DMS53 treated with DMSO at 0.1 percent for 48 hours (cell line): ENCODE measurements around the gene TOX2.

ENCODE experiments used
- DNase-seq: peaks from one replicate; lab custom pipeline; 2025; ENCODE audit not compliant: unreplicated experiment; lab: John Stamatoyannopoulos, UW

The TOX2 gene

DNA sequence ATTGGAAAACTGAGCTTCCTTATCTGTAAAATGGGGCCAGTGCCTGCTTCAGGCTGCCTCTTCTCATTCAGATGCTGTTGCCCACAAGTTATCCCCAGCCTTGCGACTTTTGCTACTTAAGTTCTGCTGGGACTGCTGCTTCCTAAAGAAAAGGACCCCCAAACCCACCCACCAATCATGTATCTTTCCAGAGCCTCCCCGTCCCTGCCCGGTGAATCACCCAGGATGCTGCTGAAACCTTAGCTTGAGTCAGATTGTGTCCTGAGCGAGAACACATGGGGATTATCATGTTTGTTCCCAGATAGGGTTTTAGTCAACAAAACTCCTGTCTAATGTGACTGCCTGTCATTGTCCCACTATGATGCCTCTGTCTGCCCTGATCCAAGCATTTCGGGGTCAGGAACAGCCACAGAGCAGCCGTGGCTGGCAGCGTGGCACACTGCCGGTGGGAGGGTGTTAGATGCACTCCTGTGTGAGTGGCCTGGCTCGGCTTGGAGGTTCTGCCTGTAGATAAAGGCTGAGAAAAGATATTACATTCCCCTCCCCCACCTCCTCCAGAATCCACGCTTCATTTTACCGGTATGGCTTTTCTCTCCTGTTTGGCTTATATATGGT, 79.9 kb downstream of the TOX2 start:
- no peak for DNase-seq

GRCh38 chr20:43995645-43996044, 81.0 kb downstream of the TOX2 start:
- DNase-seq, result no peak

- DNase-seq, result no peak
Observed at GRCh38 chr20:43996240-43996930, 81.7 kb downstream of the TOX2 start.

GRCh38 chr20:43999848-44000247, 85.2 kb downstream of the TOX2 start:
- no peak for DNase-seq

DNA sequence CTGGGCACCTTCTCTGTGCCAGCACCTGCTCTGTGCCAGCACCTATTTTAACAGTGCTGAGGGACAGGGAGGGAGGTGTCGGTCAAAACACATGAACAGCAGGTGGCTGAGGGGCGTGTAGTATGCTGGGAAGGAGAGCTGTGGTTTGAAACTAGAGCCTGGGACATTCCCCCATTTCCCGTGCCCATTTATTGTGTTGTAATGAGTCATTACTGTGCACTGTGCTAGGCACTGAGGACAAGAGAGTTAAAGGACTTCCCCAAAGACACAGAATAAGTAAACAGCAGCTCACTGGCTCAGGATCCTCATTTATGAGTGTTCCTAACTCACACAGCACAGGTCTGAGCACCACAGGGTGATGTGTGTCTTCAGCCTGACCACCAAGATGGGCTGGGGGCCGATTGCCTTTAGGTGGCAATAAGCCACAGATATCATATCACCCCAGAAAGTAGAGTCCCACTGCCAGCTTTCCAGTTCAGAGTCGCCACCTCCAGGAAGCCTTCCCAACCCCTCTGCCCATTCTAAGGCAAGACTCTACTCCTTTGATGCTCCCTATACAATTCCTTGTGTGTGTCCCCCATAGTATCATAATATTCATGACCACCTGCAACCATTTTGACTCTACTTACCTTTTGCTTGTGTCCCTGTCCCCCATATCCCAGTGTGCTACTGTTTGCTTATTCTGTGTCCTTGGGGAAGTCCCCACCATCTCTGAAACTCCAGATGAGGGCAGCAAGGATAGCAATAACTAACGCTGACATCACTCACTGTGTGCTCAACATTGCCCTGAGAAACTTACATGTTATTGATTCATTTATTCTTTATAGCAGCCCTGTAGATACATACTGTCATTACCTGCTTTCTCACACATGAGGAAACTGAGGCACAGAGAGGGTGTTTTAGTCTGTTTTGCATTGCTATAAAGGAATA, 87.3 kb downstream of the TOX2 start:
- no peak for DNase-seq

DNA sequence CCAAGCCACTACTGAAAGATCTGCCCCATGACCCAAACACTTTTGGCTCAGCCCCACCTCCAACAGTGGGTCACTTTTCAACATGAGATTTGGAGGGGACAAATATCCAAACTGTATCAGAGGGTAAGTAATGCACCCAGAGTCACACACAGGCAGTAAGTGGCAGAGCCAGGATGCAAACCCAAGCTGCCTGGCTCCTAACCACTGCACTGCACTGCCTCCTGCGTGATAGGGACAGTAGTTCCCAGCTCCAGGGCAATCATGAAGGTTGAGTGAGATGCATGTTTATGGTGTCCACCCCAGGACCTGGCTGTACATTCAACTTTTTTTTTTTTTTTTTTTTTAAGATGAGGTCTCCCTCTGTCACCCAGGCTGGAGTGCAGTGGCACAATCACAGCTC, 88.2 kb downstream of the TOX2 start:
- no peak for DNase-seq

GRCh38 chr20:44003609-44004008, 89.0 kb downstream of the TOX2 start:
- DNase-seq, result no peak

DNA sequence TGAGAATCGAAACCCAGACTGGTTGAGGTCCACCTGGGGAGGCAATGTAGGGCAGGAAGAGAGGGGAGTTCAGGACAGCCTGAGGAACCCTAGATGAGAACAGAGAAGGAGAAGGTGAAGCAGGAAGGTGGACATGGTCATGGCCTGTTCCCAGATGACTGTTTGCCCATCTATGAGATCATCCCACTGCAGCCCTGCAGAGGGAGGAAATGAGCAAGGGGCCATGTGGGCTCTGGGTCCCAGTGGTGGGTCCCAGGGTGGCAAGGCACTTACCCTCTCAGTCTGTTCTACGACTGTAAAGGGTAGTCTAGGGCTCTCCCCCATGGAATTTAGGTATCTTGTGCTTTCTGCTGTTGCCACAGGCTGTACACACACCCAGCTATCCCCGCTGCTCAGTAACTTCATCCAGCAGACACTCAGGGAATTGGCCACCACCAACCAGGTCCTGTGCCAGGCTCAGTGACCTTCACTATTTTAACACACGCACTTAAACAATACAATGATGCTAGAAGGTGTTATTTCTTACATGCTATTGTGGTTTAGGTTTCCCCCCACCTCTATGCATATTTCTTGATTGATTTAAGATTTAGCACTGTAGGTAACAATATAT, 89.8 kb downstream of the TOX2 start:
- no peak for DNase-seq

DNA sequence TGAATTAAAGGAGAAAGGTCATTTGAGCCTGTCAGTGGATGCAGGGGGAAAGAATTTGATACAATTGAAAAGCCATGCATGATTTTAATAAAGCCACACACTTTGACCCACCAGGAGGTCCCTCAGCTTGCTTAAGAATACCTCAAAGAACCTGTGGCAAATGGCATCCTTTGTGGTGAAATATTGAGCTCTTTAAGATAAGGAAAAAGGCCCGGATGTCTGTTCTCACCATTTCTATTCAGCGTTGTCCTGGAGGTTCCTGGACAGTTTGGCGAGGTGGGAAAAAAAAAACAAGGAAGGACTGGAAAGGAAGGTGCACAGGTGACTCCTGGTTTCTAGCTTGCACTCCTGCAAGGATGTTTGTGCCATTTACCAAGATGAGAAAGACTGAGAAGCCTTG, 91.0 kb downstream of the TOX2 start:
- DNase-seq, result no peak

DNA sequence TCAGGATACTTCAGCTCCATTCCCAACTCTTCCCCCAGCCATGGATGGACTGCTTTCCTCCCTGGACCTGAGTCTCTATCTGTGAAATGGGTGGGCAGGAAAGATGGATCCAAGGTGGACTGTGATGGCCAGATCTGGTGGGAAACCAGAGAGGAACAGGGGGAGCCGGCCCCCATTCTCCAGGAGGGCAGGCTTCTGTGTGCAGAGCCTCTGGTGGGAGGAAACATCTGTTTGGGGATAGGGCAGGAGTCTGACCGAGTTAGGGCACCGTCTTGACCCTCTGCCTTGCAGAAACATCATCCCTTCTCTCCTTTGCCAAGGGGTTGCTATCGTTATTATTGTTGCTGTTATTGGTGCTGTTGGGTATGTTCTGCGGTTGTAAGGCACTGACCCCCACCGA, 91.5 kb downstream of the TOX2 start:
- no peak for DNase-seq

DNA sequence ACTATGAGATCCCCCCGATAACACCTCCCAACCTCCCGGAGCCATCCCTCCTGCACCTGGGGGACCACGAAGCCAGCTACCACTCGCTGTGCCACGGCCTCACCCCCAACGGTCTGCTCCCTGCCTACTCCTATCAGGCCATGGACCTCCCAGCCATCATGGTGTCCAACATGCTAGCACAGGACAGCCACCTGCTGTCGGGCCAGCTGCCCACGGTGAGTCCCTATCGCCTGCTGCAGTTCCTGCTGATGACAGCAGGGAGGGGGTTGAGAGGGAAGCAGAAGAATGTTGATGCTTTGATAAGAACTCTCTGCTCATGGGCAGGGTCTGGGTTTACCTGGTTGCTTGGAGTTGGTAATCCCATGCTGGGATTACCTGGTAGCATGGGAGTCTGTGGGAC, 91.9 kb downstream of the TOX2 start:
- DNase-seq, result no peak

- DNase-seq, result peak; percentile 8
Observed at GRCh38 chr20:44008806-44009678, 94.4 kb downstream of the TOX2 start.

DNA sequence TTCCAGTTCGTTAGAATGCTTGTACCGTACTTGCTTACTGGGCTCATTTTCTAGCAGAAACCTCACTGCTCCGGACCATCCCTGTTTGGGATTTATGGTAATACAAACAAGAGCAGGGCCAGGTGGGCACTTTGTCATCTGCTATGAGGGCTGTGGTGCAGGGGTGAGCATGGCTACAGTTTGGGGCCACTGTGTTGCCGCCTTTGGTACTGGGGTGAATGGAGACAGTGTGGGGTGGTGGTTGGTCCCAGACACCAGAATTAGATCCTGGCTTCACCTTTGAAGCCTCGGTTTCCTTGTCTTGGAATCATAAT, 95.0 kb downstream of the TOX2 start:
- no peak for DNase-seq

- DNase-seq, result no peak
Observed at GRCh38 chr20:44010162-44010704, 95.6 kb downstream of the TOX2 start.

GRCh38 chr20:44011251-44011940, 96.7 kb downstream of the TOX2 start:
- no peak for DNase-seq

DNA sequence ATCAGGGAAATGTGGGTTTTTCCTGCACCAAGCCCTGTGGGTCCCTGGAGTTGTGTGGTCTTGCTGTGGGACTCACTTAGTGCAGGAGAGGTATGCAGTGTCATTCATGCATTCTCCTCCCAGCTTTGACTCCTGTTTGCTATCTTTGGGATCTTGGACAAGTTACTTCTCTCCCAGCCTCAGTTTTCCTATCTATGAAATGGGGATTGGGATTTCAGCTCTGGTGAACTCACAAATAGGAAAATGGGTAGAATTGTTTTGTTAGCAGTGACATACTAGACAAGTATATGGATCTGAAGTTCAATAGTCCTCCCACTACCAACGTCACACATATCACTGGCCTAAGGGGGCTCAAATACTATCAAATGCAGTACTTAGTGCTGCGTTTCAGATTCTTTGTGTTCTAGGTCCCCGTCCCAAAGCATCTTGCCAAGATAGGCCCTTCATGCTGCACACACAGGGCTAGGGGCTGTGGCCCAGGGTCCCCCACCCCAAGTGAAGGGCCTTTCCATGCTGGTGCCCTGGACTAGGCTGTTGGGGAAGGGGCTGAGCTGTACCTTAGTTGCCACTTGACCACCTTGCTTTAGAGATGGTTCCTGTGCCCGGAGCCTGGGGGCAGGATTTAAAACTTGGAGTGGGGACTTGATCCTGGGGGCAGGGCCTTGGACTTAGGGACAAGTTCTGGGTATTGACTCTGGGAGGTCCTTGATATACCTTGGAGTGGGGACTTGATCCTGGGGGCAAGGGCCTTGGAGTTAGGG, 98.0 kb downstream of the TOX2 start:
- DNase-seq, result no peak

DNA sequence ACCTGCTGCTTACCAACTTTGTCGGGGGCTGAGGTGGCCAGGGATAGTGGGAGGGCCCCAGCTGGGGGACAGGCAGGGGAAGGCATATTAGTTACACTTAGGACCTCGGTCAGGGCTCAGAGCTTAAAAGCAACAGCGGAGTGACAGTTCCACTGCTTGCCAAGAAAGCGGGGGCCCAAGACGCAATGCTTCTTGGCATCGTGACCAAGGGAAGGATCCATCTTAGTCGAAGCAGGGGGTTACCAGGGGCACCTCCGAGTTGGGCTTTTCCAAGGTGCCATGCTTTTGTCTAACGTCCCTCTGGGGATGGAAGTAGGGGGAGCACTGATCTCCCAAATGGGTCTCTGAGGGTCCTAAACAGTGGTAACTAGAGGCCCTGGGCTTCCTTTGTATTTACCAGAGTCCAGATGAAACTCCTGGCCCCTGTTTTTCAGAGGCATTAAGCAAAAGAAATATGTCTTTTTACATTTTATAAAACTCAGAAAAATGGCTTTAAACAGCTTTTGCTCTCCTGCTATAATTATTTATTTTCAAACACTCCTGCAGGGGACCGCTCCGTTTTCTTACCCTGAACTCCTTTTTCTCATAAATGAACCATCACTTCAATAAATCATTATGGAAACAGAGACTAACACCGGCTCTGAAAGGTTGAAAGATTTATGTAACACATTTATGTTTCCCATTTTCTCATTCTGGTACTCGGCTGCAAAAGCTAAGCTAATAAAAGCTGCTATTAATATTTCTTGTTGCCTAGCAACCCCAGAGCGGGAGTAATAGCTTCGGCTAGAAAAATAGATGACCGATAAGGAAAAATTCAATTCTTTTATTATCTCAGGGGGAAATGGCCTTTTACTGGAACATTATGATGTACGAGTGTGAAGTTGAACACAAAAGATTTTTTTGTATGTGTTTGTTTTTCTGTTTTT, 100.4 kb downstream of the TOX2 start:
- no peak for DNase-seq

DNA sequence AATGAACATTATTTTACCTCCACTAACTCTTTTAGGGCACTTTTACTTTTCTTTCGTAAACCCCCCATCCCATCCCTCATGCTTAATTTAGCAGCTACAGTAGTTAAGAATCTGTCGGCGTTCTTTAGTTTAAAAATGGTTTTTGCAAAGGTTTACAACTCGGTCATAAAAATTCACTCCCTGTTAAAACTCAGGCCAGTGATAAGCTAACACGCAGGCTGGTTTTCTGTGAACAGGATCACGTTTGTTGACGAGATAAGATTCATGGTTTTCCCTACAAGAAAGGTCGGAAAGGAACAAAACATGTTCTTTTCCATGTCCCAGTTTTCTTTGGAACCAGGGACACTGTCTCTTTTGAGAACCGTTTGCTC, 101.1 kb downstream of the TOX2 start:
- DNase-seq, result no peak
